ENCODE data around the gene HSD17B4. TPM values are rescaled to one million over a fixed set of nuclear protein-coding genes. Genes with fewer than 3 reads are reported as not detected.

Gene HSD17B4
- total RNA-seq, 4 donors from 2014 or later, result 159 to 288 (median 224) TPM

Small RNA genes lying within 50 kb of the gene (small RNA-seq; reads per million reads assigned to genes)
- gene RNA5SP190, result 0.06 to 0.13 reads per million in 2 donors

Other genes starting within 250 kb of the HSD17B4 start
- gene TNFAIP8, start 96.5 kb upstream of the HSD17B4 start, total RNA-seq, result 10 to 100 TPM in 2 of 4 donors, 1 to 10 TPM in 2; 3.0 to 47.9 (median 10.2) TPM
- gene FAM170A, start 177.1 kb downstream of the HSD17B4 start, total RNA-seq, result not detected

All from Peyer's patch (tissue), 4 donors.